WTC11 (cell line): ENCODE measurements around the gene CTDP1.

Experiments used
- ATF6 ChIP-seq: sonication (generic); formaldehyde crosslinking; IDR thresholded peaks from 2 replicates; pipeline ENCODE4 v1.8.1; 2023; ENCODE audit warnings: mild to moderate bottlenecking, missing genetic modification reagents
- E2F5 ChIP-seq: sonication (generic); formaldehyde crosslinking; IDR thresholded peaks from 2 replicates; pipeline ENCODE4 v1.8.1; 2022; ENCODE audit warnings: mild to moderate bottlenecking, moderate library complexity, missing genetic modification reagents
- HMGXB4 ChIP-seq: sonication (generic); formaldehyde crosslinking; IDR thresholded peaks from 2 replicates; pipeline ENCODE4 v1.8.1; 2023; ENCODE audit warnings: mild to moderate bottlenecking, moderate library complexity, missing genetic modification reagents
- MAX ChIP-seq: sonication (generic); formaldehyde crosslinking; IDR thresholded peaks from 2 replicates; pipeline ENCODE4 v1.8.0; 2022; ENCODE audit warnings: mild to moderate bottlenecking, missing genetic modification reagents
- NFYB ChIP-seq: sonication (generic); formaldehyde crosslinking; conservative IDR thresholded peaks from 2 replicates; pipeline ENCODE4 v1.8.0; 2022; ENCODE audit warnings: low read depth, missing genetic modification reagents
- NR1H2 ChIP-seq: sonication (generic); formaldehyde crosslinking; IDR thresholded peaks from 2 replicates; pipeline ENCODE4 v1.9.0; 2021; ENCODE audit warnings: mild to moderate bottlenecking, moderate library complexity, missing genetic modification reagents
- NR2C2 ChIP-seq: sonication (generic); formaldehyde crosslinking; IDR thresholded peaks from 2 replicates; pipeline ENCODE4 v1.8.0; 2022; ENCODE audit warnings: mild to moderate bottlenecking, missing genetic modification reagents
- NR3C1 ChIP-seq: sonication (generic); formaldehyde crosslinking; conservative IDR thresholded peaks from 2 replicates; pipeline ENCODE4 v1.8.1; 2023; ENCODE audit warnings: low read depth, mild to moderate bottlenecking, missing genetic modification reagents
- SMAD4 ChIP-seq: sonication (generic); formaldehyde crosslinking; IDR thresholded peaks from 2 replicates; pipeline ENCODE4 v1.8.0; 2022; ENCODE audit warnings: mild to moderate bottlenecking, missing genetic modification reagents
- TCF7 ChIP-seq: sonication (generic); formaldehyde crosslinking; IDR thresholded peaks from 2 replicates; pipeline ENCODE4 v1.8.0; 2022; ENCODE audit warnings: mild to moderate bottlenecking, low read depth, missing genetic modification reagents, moderate library complexity
- ZNF416 ChIP-seq: fragments of 250-450 bp; sonication (Bioruptor Pico); IDR thresholded peaks from 2 replicates; pipeline ENCODE4 v1.9.0; 2021; ENCODE audit warnings: mild to moderate bottlenecking, inconsistent platforms
- TF ChIP-seq, protein P1 (sequence below): fragments of 200-600 bp; IDR thresholded peaks from 2 replicates; pipeline ENCODE4 v1.8.0; 2022; ENCODE audit warnings: antibody characterized with exemption
- TF ChIP-seq, protein P2 (sequence below): sonication (generic); formaldehyde crosslinking; conservative IDR thresholded peaks from 2 replicates; pipeline ENCODE4 v1.8.1; 2022; ENCODE audit warnings: mild to moderate bottlenecking, missing genetic modification reagents
- TF ChIP-seq, protein P3 (sequence below): sonication (generic); formaldehyde crosslinking; IDR thresholded peaks from 2 replicates; pipeline ENCODE4 v1.8.0; 2022; ENCODE audit warnings: mild to moderate bottlenecking, missing genetic modification reagents

- TF ChIP-seq, protein P1, sequence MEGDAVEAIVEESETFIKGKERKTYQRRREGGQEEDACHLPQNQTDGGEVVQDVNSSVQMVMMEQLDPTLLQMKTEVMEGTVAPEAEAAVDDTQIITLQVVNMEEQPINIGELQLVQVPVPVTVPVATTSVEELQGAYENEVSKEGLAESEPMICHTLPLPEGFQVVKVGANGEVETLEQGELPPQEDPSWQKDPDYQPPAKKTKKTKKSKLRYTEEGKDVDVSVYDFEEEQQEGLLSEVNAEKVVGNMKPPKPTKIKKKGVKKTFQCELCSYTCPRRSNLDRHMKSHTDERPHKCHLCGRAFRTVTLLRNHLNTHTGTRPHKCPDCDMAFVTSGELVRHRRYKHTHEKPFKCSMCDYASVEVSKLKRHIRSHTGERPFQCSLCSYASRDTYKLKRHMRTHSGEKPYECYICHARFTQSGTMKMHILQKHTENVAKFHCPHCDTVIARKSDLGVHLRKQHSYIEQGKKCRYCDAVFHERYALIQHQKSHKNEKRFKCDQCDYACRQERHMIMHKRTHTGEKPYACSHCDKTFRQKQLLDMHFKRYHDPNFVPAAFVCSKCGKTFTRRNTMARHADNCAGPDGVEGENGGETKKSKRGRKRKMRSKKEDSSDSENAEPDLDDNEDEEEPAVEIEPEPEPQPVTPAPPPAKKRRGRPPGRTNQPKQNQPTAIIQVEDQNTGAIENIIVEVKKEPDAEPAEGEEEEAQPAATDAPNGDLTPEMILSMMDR = no peak
- TF ChIP-seq ATF6 (CRISPR knock-in tag) = no peak
- no peak for TF ChIP-seq MAX
- TF ChIP-seq, protein P2, sequence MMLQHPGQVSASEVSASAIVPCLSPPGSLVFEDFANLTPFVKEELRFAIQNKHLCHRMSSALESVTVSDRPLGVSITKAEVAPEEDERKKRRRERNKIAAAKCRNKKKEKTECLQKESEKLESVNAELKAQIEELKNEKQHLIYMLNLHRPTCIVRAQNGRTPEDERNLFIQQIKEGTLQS (CRISPR knock-in tag) = no peak
- no peak for TF ChIP-seq HMGXB4
- TF ChIP-seq ZNF416 = no peak
- no peak for TF ChIP-seq NFYB
- TF ChIP-seq TCF7 (CRISPR knock-in tag) = no peak
- no peak for TF ChIP-seq NR1H2 (CRISPR knock-in tag)
- no peak for TF ChIP-seq E2F5 (CRISPR knock-in tag)
- no peak for TF ChIP-seq SMAD4 (CRISPR knock-in tag)
- no peak for TF ChIP-seq NR2C2 (CRISPR knock-in tag)
- TF ChIP-seq, protein P3, sequence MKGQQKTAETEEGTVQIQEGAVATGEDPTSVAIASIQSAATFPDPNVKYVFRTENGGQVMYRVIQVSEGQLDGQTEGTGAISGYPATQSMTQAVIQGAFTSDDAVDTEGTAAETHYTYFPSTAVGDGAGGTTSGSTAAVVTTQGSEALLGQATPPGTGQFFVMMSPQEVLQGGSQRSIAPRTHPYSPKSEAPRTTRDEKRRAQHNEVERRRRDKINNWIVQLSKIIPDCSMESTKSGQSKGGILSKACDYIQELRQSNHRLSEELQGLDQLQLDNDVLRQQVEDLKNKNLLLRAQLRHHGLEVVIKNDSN = no peak
- TF ChIP-seq NR3C1 (CRISPR knock-in tag) = no peak
Observed at GRCh38 chr18:79681484-79682387, 2.1 kb downstream of the CTDP1 start.
